SW480 (cell line): ENCODE measurements around the gene MTHFD1L.

ENCODE experiments used
- DNase-seq: peaks from one replicate; pipeline ENCODE4 v3.0.0-alpha.2; 2016; ENCODE audit warnings: low spot score

The MTHFD1L gene

GRCh38 chr6:150992262-150992661 lies 126.8 kb downstream of the MTHFD1L start:
- DNase-seq = no peak

DNA sequence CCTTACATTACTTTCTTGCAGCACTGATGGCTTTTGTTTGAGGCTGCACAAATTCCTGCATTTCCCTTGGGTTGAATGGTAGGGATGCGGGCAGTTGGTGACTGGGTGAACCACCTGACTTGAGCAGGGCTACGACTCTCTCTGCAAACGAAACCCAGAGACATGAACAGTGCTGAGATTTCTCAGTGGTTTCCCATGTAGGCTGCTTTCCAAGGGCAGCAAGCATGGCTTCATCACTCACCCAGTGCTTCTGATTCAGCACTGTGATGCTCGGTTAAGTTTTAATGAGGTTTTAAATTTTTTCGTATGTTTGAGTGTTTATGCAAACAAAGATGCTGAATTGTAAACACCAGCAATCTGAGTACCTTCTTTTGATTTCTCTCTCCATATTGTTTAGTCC lies 127.2 kb downstream of the MTHFD1L start:
- no peak for DNase-seq

GRCh38 chr6:150993253-150993652 lies 127.8 kb downstream of the MTHFD1L start:
- no peak for DNase-seq

- no peak for DNase-seq
Observed at GRCh38 chr6:150994026-150994425, 128.5 kb downstream of the MTHFD1L start.

DNA sequence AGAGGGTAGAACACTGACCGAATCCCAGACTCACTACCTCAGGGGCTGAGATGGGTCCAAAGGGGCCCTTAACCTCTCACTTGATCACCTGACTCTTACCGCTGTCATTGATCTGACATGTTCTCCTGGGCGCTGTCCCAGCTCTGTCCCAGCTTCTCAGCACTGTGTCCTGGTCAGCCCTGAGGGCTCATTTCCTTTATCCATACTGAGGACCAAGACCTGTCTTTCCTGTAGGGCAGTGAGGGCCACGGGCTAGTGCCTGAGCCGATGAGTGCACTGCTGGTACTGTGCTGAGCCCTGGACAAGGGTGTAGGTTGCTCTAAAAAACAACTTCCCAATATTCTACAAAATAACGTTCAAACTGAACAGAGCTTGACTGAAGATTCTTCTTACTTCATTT lies 131.5 kb downstream of the MTHFD1L start:
- no peak for DNase-seq

DNA sequence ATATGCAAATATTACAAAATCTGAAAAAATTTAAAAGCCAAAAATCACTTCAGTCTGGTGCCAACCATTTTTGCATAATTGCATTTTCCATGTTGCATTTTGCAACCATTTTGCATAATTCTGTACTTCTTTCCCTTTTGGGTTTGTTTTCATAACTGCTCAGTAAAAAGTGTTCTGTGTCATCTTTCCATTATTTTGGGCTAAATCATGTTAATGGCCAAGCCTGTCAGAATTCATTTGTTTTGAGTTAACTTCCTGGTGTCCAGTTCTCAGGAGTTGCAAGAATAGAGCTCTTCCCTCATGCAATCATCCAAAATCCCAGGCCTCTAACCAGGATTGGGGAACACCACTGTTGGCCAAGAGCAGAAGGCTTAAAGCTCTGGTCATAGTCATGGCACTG lies 133.6 kb downstream of the MTHFD1L start:
- DNase-seq = no peak

GRCh38 chr6:150999576-150999975 lies 134.1 kb downstream of the MTHFD1L start:
- DNase-seq = no peak

DNA sequence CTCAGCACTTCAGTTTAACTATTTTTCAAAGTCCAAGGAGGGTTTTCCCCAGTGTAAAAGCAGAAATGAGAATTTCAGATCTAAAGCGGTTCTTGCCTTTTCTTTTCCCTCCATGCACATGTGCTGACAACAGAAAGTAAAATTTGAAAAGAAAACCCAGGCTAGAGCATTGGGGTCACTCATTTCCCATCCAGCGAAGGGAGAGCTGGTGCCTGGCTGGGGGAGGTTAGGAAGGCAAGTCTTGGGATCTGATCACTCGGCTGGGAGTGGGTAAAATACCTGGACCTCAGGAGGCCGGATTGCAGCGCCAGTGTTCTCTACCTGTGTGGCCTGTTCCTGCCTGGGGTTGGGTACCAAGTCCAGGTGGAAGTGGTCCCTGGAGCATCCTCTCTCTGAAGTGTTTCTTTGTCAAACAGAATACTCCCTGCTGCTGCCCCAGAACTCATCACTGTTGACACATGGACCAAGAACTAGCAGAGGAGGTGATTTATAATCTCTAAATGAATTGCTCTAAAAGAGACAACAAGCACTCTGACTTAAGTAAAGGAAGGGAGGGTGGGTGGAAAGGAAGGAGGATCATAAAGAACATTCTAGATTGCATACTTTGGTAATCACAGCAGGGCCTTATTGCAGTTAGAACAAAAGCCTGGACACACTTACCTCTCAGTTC lies 136.0 kb downstream of the MTHFD1L start:
- no peak for DNase-seq

GRCh38 chr6:151002057-151002450 lies 136.6 kb downstream of the MTHFD1L start:
- DNase-seq = no peak

GRCh38 chr6:151002491-151002935 lies 137.0 kb downstream of the MTHFD1L start:
- DNase-seq = no peak

- no peak for DNase-seq
Observed at GRCh38 chr6:151004383-151005024, 139.0 kb downstream of the MTHFD1L start.

GRCh38 chr6:151005164-151005563 lies 139.7 kb downstream of the MTHFD1L start:
- DNase-seq = no peak

DNA sequence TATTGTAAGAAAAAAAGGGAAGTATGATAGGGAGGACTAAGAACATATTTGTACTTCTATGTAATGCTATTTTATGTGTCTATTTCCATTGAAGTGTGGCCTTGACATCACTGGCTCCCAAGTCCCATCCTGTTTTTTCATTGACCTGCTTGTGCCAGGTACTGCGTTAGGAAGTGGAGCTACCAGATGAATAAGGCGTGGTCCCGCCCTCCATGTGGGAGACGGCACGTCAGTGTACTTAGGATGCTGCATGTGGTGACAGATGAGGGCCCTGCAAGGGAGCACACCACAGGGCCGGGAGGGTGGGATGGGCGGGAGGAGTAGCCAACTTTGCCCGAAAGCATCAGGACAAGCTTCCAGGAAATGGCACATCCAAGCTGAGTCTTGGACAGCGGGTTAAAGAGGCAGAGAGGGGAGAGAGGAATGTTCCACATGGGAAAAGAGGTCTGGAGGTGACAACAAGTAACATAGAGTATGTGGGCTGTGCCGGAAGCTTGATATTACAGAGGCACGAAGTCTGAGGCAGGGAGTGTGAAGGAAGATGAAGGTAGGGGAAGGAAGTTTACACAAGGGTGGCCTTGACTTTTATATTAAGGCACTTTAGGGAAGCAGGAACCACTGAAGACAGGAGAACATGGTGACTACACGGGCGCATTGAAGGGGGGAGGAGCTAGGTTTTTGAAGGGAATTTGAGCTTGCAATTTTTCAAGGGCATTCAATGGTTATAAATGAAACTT lies 140.6 kb downstream of the MTHFD1L start:
- DNase-seq = no peak

GRCh38 chr6:151007076-151007475 lies 141.6 kb downstream of the MTHFD1L start:
- DNase-seq = no peak

DNA sequence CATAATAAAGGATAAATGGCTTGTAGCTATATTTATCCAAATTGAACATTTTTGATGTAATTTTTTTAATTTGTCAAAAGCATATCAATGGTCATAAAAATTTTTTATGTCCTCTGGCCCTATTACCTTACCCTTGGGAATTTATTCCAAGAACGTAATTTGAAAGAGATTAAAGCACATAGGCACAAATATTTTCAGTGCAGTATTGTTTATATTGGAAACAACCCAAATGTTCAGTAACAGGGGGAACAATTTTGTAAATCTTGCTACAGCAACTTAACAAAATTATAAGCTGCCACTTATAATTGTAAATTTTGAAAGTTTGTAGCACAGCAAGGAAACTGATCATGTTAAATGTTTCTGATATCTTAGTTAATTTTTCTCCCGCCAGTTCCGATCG lies 142.4 kb downstream of the MTHFD1L start:
- no peak for DNase-seq

GRCh38 chr6:151008425-151008824 lies 142.9 kb downstream of the MTHFD1L start:
- no peak for DNase-seq

- DNase-seq = no peak
Observed at GRCh38 chr6:151009576-151009975, 144.1 kb downstream of the MTHFD1L start.

DNA sequence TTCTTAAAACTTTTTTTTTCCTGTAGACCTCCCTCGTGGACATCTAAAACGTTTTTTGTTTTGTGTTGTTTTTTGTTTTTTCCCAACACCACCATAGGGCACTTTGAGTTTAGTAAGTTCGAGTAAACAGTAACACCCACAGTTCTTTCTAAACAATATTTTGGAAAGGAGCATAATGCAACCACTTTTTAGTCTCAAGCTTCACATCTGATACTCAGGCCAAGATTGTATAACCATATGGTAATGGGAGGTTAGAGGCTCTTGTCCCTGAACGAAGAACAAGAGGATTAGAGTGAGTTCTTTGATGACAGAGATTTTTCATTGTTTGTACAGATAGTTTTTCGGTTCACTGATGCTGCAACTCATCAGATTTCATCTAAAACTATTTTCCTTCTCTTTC lies 144.6 kb downstream of the MTHFD1L start:
- DNase-seq = no peak

DNA sequence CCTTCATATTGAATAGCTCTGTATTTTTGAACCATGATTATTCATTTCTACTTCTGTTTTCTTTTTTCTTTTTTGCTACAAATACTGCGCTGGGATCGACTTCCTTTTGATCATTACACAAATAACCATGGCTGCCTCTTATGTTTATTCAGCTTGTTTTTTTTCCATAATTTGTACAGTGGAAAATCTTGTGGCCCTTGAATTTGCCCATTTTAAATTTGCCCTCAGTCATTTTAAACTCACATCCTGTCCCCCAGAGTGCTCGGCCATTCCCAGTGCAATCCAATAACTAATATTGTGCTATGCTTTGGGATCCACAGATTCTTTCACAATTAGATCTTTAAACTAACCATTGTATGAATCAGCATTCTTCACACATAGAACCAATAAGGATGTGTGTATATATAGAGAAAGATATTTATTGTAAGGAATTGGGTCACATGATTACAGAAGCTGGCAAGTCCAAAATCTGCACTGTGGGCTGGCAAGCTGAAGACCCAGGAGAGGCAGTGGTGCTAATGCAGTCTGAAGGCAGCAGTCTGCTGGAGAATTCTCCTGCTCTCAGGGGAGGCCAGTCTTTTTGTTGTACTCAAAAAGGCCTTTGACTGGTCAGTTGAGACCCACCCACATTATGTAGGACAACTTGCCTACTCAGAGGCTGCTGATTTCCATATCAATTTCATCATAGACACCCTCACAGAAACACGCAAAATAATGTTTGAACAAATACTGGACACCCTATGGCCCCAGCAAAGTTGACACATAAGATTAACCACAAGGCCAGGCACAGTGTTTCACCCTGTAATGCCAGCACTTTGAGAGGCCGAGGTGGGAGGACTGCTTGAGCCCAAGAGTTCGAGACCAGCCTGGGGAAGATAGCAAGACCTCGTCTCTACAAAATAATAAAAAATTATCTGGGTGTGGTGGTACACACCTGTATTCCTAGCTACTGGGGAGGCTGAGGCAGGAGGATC lies 147.1 kb downstream of the MTHFD1L start:
- no peak for DNase-seq

DNA sequence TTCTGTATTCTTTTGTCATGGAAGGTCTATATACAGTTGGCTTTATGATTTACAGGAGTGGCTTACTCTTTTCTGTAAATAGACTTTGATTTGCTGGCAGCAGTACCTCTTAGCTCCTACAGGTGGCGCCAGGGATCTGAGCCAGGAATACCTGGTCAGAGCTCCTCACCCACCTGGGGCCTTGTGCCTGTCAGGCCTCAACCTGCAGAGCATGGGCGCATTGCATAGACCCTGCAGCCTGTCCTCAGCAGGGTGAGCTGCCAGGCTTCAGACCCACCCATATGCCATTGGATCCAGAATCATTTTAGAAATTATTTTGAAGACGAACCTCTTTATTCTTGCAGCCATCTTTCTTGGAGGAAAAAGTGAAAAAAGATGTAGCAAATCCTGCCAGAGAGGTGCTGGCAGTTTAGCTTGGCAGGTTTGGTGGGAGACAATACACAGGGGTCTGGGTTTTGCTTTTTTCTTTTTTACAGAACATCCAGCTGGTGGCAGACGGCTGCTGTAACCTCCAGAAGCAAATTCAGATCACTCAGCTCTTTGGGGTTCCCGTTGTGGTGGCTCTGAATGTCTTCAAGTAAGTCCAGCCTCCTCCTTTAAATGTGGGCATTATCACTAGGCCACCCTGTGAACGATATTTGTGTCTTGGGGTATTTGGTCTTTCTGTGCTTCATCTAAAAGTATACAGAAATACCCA lies 149.1 kb downstream of the MTHFD1L start:
- DNase-seq = peak; percentile 66

DNA sequence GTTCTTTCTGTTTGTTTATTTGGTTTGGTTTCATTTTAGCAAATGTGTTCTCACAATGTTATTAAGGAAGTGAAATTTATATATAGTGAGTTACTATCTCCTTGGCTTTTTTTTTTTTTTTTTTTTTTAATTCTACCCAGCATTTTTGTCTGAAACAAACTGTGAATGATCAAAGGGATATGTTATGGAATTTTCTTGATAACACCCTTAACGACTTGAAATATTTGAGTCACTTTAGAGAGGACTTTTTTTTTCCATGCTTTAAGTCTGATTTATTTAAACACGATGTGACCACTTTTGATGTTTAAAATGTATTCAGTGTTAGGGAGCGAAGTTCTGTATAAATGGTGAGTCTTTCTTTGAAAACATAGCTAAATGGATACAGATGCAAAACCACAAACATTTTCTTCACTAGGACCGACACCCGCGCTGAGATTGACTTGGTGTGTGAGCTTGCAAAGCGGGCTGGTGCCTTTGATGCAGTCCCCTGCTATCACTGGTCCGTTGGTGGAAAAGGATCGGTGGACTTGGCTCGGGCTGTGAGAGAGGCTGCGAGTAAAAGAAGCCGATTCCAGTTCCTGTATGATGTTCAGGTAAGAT lies 149.7 kb downstream of the MTHFD1L start:
- no peak for DNase-seq
